Measurements from ENCODE around the gene ALDH1B1. TPM values are rescaled to one million over a fixed set of nuclear protein-coding genes. Genes with fewer than 3 reads are reported as not detected.

Gene ALDH1B1
- total RNA-seq, 2 donors from 2014 or later, result 195 to 229 TPM

DNA sequence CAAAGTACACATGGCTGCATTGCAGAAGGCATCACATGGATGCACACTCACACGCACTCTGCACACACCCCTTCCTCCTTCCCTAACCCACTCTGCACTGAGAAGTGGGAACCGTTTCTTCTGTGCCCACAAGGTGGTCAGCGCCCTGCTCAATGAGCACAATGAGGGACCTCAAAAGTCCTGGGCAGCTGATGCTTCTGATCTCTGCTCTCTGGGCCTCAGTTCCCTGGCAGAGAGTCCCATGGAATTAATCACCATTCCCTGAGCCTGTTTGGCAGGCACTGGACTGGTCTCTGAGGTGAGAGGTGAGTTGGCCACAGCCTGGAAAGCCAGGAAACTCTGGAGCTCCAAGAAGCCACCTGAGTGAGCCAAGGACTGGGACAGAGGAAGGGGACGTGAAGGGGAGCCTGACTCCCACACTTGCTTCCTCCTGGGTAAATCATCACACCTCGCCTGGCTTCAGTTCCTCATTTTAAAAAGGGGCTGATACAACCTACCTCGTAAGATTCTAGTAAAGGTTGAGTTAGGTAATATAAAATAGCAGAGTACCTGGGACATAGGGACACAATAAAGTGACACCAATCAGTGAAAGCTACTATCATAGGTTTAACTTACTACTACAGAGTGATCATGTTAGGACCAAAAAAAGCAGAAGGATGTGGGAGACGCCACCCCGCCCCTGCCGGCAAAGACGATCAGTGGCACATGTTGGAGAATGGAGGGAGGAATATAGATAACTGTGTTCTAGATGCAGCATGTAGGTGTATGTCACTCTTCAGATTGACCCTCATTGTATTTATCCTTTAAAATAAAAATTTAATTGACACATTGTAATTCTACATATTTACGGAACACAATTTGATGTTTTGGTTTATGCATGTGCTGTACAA is 52.9 kb downstream of the ALDH1B1 start:
- H3K36me3 ChIP-seq, result no peaks in the 10 kb centered on the region
- H3K4me1 ChIP-seq (ENCODE audit: control insufficient read depth in 1 of 2, low read depth in 2 of 2), result no peaks in the 10 kb centered on the region
- H3K27me3 ChIP-seq (replicated peaks; ENCODE audit: insufficient read depth), result no peaks in the 10 kb centered on the region
- H3K4me3 ChIP-seq, result no peak overlapping the region
- H3K9me3 ChIP-seq, result peaks cover 2% of the 10 kb centered on the region
- ATAC-seq (ENCODE audit: insufficient number of reproducible peaks, low FRiP score, low read depth) (no peak), DNase-seq (ENCODE audit: low spot score) (no peak)
- TF ChIP-seq, protein P1, sequence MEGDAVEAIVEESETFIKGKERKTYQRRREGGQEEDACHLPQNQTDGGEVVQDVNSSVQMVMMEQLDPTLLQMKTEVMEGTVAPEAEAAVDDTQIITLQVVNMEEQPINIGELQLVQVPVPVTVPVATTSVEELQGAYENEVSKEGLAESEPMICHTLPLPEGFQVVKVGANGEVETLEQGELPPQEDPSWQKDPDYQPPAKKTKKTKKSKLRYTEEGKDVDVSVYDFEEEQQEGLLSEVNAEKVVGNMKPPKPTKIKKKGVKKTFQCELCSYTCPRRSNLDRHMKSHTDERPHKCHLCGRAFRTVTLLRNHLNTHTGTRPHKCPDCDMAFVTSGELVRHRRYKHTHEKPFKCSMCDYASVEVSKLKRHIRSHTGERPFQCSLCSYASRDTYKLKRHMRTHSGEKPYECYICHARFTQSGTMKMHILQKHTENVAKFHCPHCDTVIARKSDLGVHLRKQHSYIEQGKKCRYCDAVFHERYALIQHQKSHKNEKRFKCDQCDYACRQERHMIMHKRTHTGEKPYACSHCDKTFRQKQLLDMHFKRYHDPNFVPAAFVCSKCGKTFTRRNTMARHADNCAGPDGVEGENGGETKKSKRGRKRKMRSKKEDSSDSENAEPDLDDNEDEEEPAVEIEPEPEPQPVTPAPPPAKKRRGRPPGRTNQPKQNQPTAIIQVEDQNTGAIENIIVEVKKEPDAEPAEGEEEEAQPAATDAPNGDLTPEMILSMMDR (IDR thresholded peaks at IDR 0.05), result no peak
- H3K27ac ChIP-seq, result no peak overlapping the region

DNA sequence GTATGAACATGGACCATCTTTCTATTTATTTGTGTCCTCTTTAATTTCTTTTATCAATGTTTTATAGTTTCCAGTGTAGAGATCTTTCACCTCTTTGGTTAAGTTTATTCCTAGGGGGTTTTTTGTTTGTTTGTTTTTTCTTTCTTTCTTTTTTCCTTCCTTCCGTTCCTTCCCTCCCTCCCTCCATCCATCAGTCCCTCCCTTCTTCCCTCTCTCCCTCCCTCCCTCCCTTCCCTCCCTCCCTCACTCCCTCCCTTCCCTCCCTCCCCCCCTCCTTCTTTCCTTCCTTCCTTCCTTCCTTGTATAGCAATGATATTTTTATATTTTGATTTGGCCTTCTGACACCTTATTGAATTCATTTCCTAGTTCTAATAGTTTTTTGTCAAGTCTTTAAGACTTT is 55.2 kb downstream of the ALDH1B1 start:
- TF ChIP-seq, protein P1 (IDR thresholded peaks at IDR 0.05), result no peak
- Histone ChIP-seq H3K4me1 (ENCODE audit: control insufficient read depth in 1 of 2, low read depth in 2 of 2) (no peaks in the 10 kb centered on the region), H3K27ac (no peak overlapping the region), H3K27me3 (replicated peaks; ENCODE audit: insufficient read depth) (no peaks in the 10 kb centered on the region), H3K9me3 (peaks cover 9% of the 10 kb centered on the region), H3K36me3 (no peaks in the 10 kb centered on the region), H3K4me3 (no peak overlapping the region)
- ATAC-seq (ENCODE audit: insufficient number of reproducible peaks, low FRiP score, low read depth) (no peak), DNase-seq (ENCODE audit: low spot score) (no peak)

Other genes with a start within 250 kb of the ALDH1B1 start
- gene IGFBPL1, start 31.8 kb downstream of the ALDH1B1 start, total RNA-seq, result 10 to 100 TPM; 16.6 to 34.0 TPM
- not detected for gene ANKRD18A, start 227.9 kb downstream of the ALDH1B1 start, total RNA-seq

All from thoracic aorta (tissue), 2 donors.